PC-9 (cell line): ENCODE results near the gene FBXO10.

Experiments
- CTCF ChIP-seq: fragments of 200-600 bp; sonication (generic); conservative IDR thresholded peaks from 2 replicates; pipeline ENCODE4 v1.6.1; 2017; ENCODE audit warnings: mixed run types, antibody characterized with exemption, mild to moderate bottlenecking, moderate library complexity
- EZH2 ChIP-seq: fragments of 200-600 bp; sonication (generic); IDR thresholded peaks from 2 replicates; pipeline ENCODE4 v1.8.0; 2017; ENCODE audit warnings: antibody characterized with exemption, low read depth

- TF ChIP-seq CTCF (no peak), EZH2 (no peak)
Measured at GRCh38 chr9:37620396-37620795, 44.2 kb upstream of the FBXO10 start.
